ENCODE measurements around the gene ARHGEF10L. TPM values are rescaled to one million over a fixed set of nuclear protein-coding genes. Genes with fewer than 3 reads are reported as not detected.

ARHGEF10L gene
- total RNA-seq, 1 experiment from 2014 or later: 21.6 TPM

DNA sequence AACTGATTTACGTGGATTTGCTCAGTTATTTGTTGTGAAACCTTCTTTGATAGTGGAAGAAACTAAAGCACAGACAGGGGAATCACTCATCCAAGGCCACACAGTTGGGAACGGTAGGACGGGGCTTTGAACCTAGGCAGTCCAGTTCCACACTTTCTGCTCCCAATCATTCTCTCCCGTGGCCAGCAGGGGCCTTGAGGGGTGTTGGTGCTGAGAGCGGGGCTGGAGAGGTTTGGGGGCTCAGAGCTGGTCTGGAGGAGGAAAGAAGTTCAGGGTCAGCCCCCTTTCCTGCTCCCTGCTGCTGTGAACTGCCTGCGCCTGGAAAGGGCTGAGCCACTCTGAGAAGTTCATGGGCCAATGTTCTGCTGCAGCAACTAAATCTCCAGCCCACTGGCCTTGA lies 184.2 kb downstream of the ARHGEF10L start:
- no peaks in the 10 kb centered on the region for H3K79me2 ChIP-seq (ENCODE audit: low read depth)
- no peak overlapping the region for H3K27ac ChIP-seq
- no peaks in the 10 kb centered on the region for H4K20me1 ChIP-seq (ENCODE audit: insufficient read depth)
- no peaks in the 10 kb centered on the region for H3K27me3 ChIP-seq (ENCODE audit: insufficient read depth, low read depth)
- no peak overlapping the region for H3K4me2 ChIP-seq
- POLR2A ChIA-PET (ENCODE audit: unreplicated experiment): no interaction called here
- intact Hi-C loops (cut with micrococcal nuclease; ENCODE audit: unreplicated experiment): no loop called here
- DNase-seq: no peak
- H3K4me1 ChIP-seq (replicated peaks; ENCODE audit: insufficient read depth): no peaks in the 10 kb centered on the region
- CTCF ChIA-PET: no interaction called here
- H3K9me3 ChIP-seq (ENCODE audit: insufficient read depth, low read depth): no peaks in the 10 kb centered on the region
- H3K36me3 ChIP-seq (ENCODE audit: low read depth): no peaks in the 10 kb centered on the region
- no peak overlapping the region for H3K4me3 ChIP-seq
- TF ChIP-seq, protein P1, sequence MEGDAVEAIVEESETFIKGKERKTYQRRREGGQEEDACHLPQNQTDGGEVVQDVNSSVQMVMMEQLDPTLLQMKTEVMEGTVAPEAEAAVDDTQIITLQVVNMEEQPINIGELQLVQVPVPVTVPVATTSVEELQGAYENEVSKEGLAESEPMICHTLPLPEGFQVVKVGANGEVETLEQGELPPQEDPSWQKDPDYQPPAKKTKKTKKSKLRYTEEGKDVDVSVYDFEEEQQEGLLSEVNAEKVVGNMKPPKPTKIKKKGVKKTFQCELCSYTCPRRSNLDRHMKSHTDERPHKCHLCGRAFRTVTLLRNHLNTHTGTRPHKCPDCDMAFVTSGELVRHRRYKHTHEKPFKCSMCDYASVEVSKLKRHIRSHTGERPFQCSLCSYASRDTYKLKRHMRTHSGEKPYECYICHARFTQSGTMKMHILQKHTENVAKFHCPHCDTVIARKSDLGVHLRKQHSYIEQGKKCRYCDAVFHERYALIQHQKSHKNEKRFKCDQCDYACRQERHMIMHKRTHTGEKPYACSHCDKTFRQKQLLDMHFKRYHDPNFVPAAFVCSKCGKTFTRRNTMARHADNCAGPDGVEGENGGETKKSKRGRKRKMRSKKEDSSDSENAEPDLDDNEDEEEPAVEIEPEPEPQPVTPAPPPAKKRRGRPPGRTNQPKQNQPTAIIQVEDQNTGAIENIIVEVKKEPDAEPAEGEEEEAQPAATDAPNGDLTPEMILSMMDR (conservative IDR thresholded peaks at IDR 0.05): no peak
- TF ChIP-seq EZH2 (IDR thresholded peaks at IDR 0.05; ENCODE audit: low read depth): no peak
- H2AFZ ChIP-seq: no peak overlapping the region
- BruUV-seq (replicated peaks): no TSS peak
- H3K9me2 ChIP-seq (ENCODE audit: insufficient read depth): no peaks in the 10 kb centered on the region
- no peaks in the 10 kb centered on the region for H3F3A ChIP-seq (ENCODE audit: insufficient read depth, low read depth)

DNA sequence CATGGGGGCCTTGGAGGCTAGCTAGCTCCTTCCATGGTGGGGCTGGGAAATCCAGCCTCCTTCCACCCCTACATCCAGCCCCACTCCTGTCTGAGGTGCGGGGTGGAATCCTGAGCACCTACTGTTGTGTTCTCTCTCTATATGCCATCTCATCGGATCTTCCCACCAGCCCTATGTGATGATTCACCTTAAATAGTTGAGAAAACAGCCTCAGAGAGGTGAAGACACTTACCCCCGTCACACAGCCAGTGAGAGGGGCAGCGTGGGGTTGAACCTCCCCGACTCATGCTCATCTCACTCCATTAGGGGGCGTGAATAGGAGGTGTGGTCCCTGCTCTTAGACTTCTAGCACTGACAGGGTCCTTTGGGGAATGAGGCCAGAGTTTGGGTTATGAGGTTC lies 184.7 kb downstream of the ARHGEF10L start:
- no peaks in the 10 kb centered on the region for H3F3A ChIP-seq (ENCODE audit: insufficient read depth, low read depth)
- no peaks in the 10 kb centered on the region for H3K27me3 ChIP-seq (ENCODE audit: insufficient read depth, low read depth)
- ChIA-PET CTCF (no interaction called here), POLR2A (ENCODE audit: unreplicated experiment) (no interaction called here)
- H3K79me2 ChIP-seq (ENCODE audit: low read depth): no peaks in the 10 kb centered on the region
- BruUV-seq (replicated peaks): no TSS peak
- H3K36me3 ChIP-seq (ENCODE audit: low read depth): no peaks in the 10 kb centered on the region
- H3K4me1 ChIP-seq (replicated peaks; ENCODE audit: insufficient read depth): no peaks in the 10 kb centered on the region
- no peak overlapping the region for H3K4me3 ChIP-seq
- H2AFZ ChIP-seq: no peak overlapping the region
- no peaks in the 10 kb centered on the region for H3K9me3 ChIP-seq (ENCODE audit: insufficient read depth, low read depth)
- TF ChIP-seq, protein P1 (conservative IDR thresholded peaks at IDR 0.05): no peak
- TF ChIP-seq EZH2 (IDR thresholded peaks at IDR 0.05; ENCODE audit: low read depth): no peak
- intact Hi-C loops (cut with micrococcal nuclease; ENCODE audit: unreplicated experiment): no loop called here
- H3K4me2 ChIP-seq: no peak overlapping the region
- no peaks in the 10 kb centered on the region for H3K9me2 ChIP-seq (ENCODE audit: insufficient read depth)
- DNase-seq: no peak
- no peaks in the 10 kb centered on the region for H4K20me1 ChIP-seq (ENCODE audit: insufficient read depth)
- H3K27ac ChIP-seq: no peak overlapping the region

DNA sequence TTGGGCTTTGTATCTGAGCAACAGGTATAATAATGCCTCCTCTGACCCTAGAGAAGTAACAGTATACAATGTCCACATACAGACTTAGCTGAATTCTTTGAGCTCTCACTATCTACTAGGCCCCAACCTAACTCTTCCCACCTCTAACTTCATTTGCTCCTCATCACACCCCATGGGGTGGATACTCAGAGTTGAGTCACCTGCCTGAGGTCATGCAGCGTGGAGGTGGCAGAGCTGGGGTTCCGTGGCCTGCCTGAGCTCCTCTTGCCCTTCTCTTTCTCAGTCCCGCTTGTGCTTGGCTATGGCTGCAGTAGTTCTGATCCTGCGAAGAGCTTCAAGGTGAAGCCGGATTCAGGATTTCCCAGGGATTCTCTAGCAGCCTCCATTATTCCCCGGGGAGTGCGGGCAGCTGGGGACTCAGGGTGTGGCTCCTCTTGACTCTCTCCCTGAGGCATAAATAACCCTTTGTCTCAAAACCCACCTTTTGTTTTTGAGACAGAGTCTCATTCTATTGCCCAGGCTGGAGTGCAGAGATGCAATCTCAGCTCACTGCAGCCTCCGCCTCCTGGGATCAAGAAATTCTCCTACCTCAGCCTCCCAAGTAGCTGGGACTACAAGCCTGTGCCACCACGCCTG lies 185.7 kb downstream of the ARHGEF10L start:
- H2AFZ ChIP-seq: no peak overlapping the region
- H3K4me1 ChIP-seq (replicated peaks; ENCODE audit: insufficient read depth): no peaks in the 10 kb centered on the region
- H3K27me3 ChIP-seq (ENCODE audit: insufficient read depth, low read depth): no peaks in the 10 kb centered on the region
- no peaks in the 10 kb centered on the region for H4K20me1 ChIP-seq (ENCODE audit: insufficient read depth)
- no peak for TF ChIP-seq EZH2 (IDR thresholded peaks at IDR 0.05; ENCODE audit: low read depth)
- TF ChIP-seq, protein P1 (conservative IDR thresholded peaks at IDR 0.05): no peak
- H3F3A ChIP-seq (ENCODE audit: insufficient read depth, low read depth): no peaks in the 10 kb centered on the region
- ChIA-PET CTCF (no interaction called here), POLR2A (ENCODE audit: unreplicated experiment) (interaction anchor here (0.5 kb wide), 1 partner anchor 318 kb away, joined by 3 read pairs; no protein-coding TSS in a partner anchor)
- no peaks in the 10 kb centered on the region for H3K9me2 ChIP-seq (ENCODE audit: insufficient read depth)
- BruUV-seq (replicated peaks): no TSS peak
- no peak overlapping the region for H3K27ac ChIP-seq
- no peaks in the 10 kb centered on the region for H3K36me3 ChIP-seq (ENCODE audit: low read depth)
- no peaks in the 10 kb centered on the region for H3K9me3 ChIP-seq (ENCODE audit: insufficient read depth, low read depth)
- intact Hi-C loops (cut with micrococcal nuclease; ENCODE audit: unreplicated experiment): no loop called here
- no peaks in the 10 kb centered on the region for H3K79me2 ChIP-seq (ENCODE audit: low read depth)
- peak in 1 of 2 experiments; percentile 20 for DNase-seq
- no peak overlapping the region for H3K4me3 ChIP-seq
- H3K4me2 ChIP-seq: no peak overlapping the region
